Measurements from ENCODE around the gene RNF213. TPM values are rescaled to one million over a fixed set of nuclear protein-coding genes. Genes with fewer than 3 reads are reported as not detected.

Gene RNF213
- total RNA-seq, 1 experiment from 2014 or later, result 179 TPM

- intact Hi-C loops (cut with micrococcal nuclease; ENCODE audit: unreplicated experiment), result no loop called here
- no peaks in the 10 kb centered on the region for H3K4me1 ChIP-seq (replicated peaks; ENCODE audit: insufficient read depth)
- DNase-seq, result no peak
- BruUV-seq (replicated peaks), result no TSS peak
- no peaks in the 10 kb centered on the region for H3K27me3 ChIP-seq (ENCODE audit: insufficient read depth, low read depth)
- H3K4me3 ChIP-seq, result no peak overlapping the region
- no peaks in the 10 kb centered on the region for H4K20me1 ChIP-seq (ENCODE audit: insufficient read depth)
- CTCF ChIA-PET, result no interaction called here
- no peaks in the 10 kb centered on the region for H3K9me3 ChIP-seq (ENCODE audit: insufficient read depth, low read depth)
- no peaks in the 10 kb centered on the region for H3K36me3 ChIP-seq (ENCODE audit: low read depth)
- no peaks in the 10 kb centered on the region for H3K9me2 ChIP-seq (ENCODE audit: insufficient read depth)
- POLR2A ChIA-PET (ENCODE audit: unreplicated experiment), result no interaction called here
- H3K79me2 ChIP-seq (ENCODE audit: low read depth), result no peaks in the 10 kb centered on the region
- TF ChIP-seq CTCF (conservative IDR thresholded peaks at IDR 0.05) (no peak), EZH2 (IDR thresholded peaks at IDR 0.05; ENCODE audit: low read depth) (no peak)
- no peak overlapping the region for H3K4me2 ChIP-seq
- no peak overlapping the region for H3K27ac ChIP-seq
- no peaks in the 10 kb centered on the region for H3F3A ChIP-seq (ENCODE audit: insufficient read depth, low read depth)
- H2AFZ ChIP-seq, result no peak overlapping the region
Observed at GRCh38 chr17:80315517-80316182, 55.0 kb downstream of the RNF213 start.

- H3K79me2 ChIP-seq (ENCODE audit: low read depth), result no peaks in the 10 kb centered on the region
- H3K9me3 ChIP-seq (ENCODE audit: insufficient read depth, low read depth), result no peaks in the 10 kb centered on the region
- H2AFZ ChIP-seq, result no peak overlapping the region
- intact Hi-C loops (cut with micrococcal nuclease; ENCODE audit: unreplicated experiment), result no loop called here
- DNase-seq, result no peak
- H3F3A ChIP-seq (ENCODE audit: insufficient read depth, low read depth), result no peaks in the 10 kb centered on the region
- H3K4me2 ChIP-seq, result no peak overlapping the region
- POLR2A ChIA-PET (ENCODE audit: unreplicated experiment), result no interaction called here
- no TSS peak for BruUV-seq (replicated peaks)
- CTCF ChIA-PET, result no interaction called here
- H3K27ac ChIP-seq, result no peak overlapping the region
- no peak for TF ChIP-seq CTCF (conservative IDR thresholded peaks at IDR 0.05)
- TF ChIP-seq EZH2 (IDR thresholded peaks at IDR 0.05; ENCODE audit: low read depth), result no peak
- H3K4me3 ChIP-seq, result no peak overlapping the region
- H4K20me1 ChIP-seq (ENCODE audit: insufficient read depth), result no peaks in the 10 kb centered on the region
- H3K4me1 ChIP-seq (replicated peaks; ENCODE audit: insufficient read depth), result no peaks in the 10 kb centered on the region
- H3K27me3 ChIP-seq (ENCODE audit: insufficient read depth, low read depth), result no peaks in the 10 kb centered on the region
- no peaks in the 10 kb centered on the region for H3K9me2 ChIP-seq (ENCODE audit: insufficient read depth)
- H3K36me3 ChIP-seq (ENCODE audit: low read depth), result no peaks in the 10 kb centered on the region
Observed at GRCh38 chr17:80316431-80316830, 55.8 kb downstream of the RNF213 start.

- ChIA-PET POLR2A (ENCODE audit: unreplicated experiment) (no interaction called here), CTCF (no interaction called here)
- DNase-seq, result no peak
- Histone ChIP-seq H3K9me2 (ENCODE audit: insufficient read depth) (no peaks in the 10 kb centered on the region), H4K20me1 (ENCODE audit: insufficient read depth) (no peaks in the 10 kb centered on the region), H3K4me2 (no peak overlapping the region), H3F3A (ENCODE audit: insufficient read depth, low read depth) (no peaks in the 10 kb centered on the region), H3K27ac (no peak overlapping the region), H3K36me3 (ENCODE audit: low read depth) (no peaks in the 10 kb centered on the region), H3K4me1 (replicated peaks; ENCODE audit: insufficient read depth) (no peaks in the 10 kb centered on the region), H2AFZ (no peak overlapping the region), H3K79me2 (ENCODE audit: low read depth) (no peaks in the 10 kb centered on the region), H3K9me3 (ENCODE audit: insufficient read depth, low read depth) (no peaks in the 10 kb centered on the region), H3K27me3 (ENCODE audit: insufficient read depth, low read depth) (no peaks in the 10 kb centered on the region), H3K4me3 (no peak overlapping the region)
- TF ChIP-seq CTCF (conservative IDR thresholded peaks at IDR 0.05) (no peak), EZH2 (IDR thresholded peaks at IDR 0.05; ENCODE audit: low read depth) (no peak)
- intact Hi-C loops (cut with micrococcal nuclease; ENCODE audit: unreplicated experiment), result no loop called here
- BruUV-seq (replicated peaks), result no TSS peak
Observed at GRCh38 chr17:80316927-80317705, 56.5 kb downstream of the RNF213 start.

Measured in PC-9 (cell line).